Common myeloid progenitor, CD34-positive (primary cell): ENCODE measurements around the gene BASP1.

Source experiments
- CTCF ChIA-PET: fragments of 350-600 bp; sonication (Branson Sonifier 250); formaldehyde crosslinking; loops from one replicate; lab custom pipeline; 2021; ENCODE audit warnings: antibody characterized with exemption; lab: Charles Lee
- POLR2A ChIA-PET: fragments of 350-600 bp; sonication (Branson Sonifier 250); formaldehyde crosslinking; loops from one replicate; lab custom pipeline; 2021; ENCODE audit warnings: antibody characterized with exemption; lab: Charles Lee
- DNase-seq, 3 donors: peaks; one replicate each; pipeline versions ENCODE4 v3.0.0 to v3.0.0-alpha.2; 2013
- H3K27ac ChIP-seq, 2 experiments: 1 replicate in 1 of 2; 2 replicates in 1 of 2; pipeline ENCODE4 v1.7.0; 2013; ENCODE audit warnings: inconsistent platforms in 2 of 2, low read length in 2 of 2, mild to moderate bottlenecking in 2 of 2, low read depth in 1 of 2, moderate library complexity in 1 of 2; ENCODE audit not compliant: severe bottlenecking in 2 of 2, insufficient read depth in 1 of 2, poor library complexity in 1 of 2
- H3K27me3 ChIP-seq, 5 experiments: replicated peaks in 2 of 5; 1 replicate in 3 of 5; 2 replicates in 2 of 5; pipeline versions ENCODE4 v1.6.1 to v1.7.0; 2013; ENCODE audit warnings: low read length in 4 of 5, mild to moderate bottlenecking in 2 of 5, moderate library complexity in 2 of 5, inconsistent platforms in 1 of 5; ENCODE audit not compliant: insufficient read depth in 5 of 5, control insufficient read depth in 4 of 5
- H3K36me3 ChIP-seq, 4 experiments: 1 replicate in 2 of 4; 2 replicates in 2 of 4; pipeline versions ENCODE4 v1.6.1 to v1.7.0; 2013; ENCODE audit warnings: low read length in 3 of 4, control low read depth in 1 of 4, mild to moderate bottlenecking in 1 of 4; ENCODE audit not compliant: control insufficient read depth in 4 of 4, insufficient read depth in 4 of 4
- H3K4me1 ChIP-seq, 4 experiments: 1 replicate in 3 of 4; 2 replicates in 1 of 4; pipeline versions ENCODE4 v1.6.1 to v1.7.1; 2013; ENCODE audit warnings: low read length in 3 of 4, mild to moderate bottlenecking in 3 of 4, control low read depth in 1 of 4, inconsistent platforms in 1 of 4, moderate library complexity in 1 of 4; ENCODE audit not compliant: control insufficient read depth in 4 of 4, insufficient read depth in 4 of 4; ENCODE audit errors: control extremely low read depth in 1 of 4
- H3K4me3 ChIP-seq, 7 experiments: 1 replicate in 4 of 7; 2 replicates in 3 of 7; pipeline versions ENCODE4 v1.5.1 to v1.7.0; 2013; ENCODE audit warnings: mild to moderate bottlenecking in 7 of 7, low read length in 6 of 7, moderate library complexity in 6 of 7, inconsistent platforms in 2 of 7, low read depth in 2 of 7, control low read depth in 1 of 7; ENCODE audit not compliant: insufficient read depth in 4 of 7, control insufficient read depth in 1 of 7; ENCODE audit errors: extremely low read depth in 1 of 7
- H3K9me3 ChIP-seq, 5 experiments: 1 replicate in 4 of 5; 2 replicates in 1 of 5; pipeline versions ENCODE4 v1.6.1 to v1.7.1; 2013; ENCODE audit warnings: low read length in 4 of 5, mild to moderate bottlenecking in 2 of 5, inconsistent platforms in 1 of 5, low read depth in 1 of 5, moderate library complexity in 1 of 5; ENCODE audit not compliant: control insufficient read depth in 4 of 5, insufficient read depth in 2 of 5; ENCODE audit errors: control extremely low read depth in 1 of 5
- WGBS: methylation state at CpG from one replicate; pipeline ENCODE4 v1.1.5; 2013; ENCODE audit not compliant: insufficient coverage; 5-methylcytosine and 5-hydroxymethylcytosine counted together

The BASP1 gene

GRCh38 chr5:17289681-17290539 lies 72.5 kb downstream of the BASP1 start:
- H3K4me3 ChIP-seq: no peak overlapping the region
- no peak for DNase-seq
- H3K4me1 ChIP-seq: no peaks in the 10 kb centered on the region
- no peaks in the 10 kb centered on the region for H3K36me3 ChIP-seq
- no peaks in the 10 kb centered on the region for H3K9me3 ChIP-seq
- H3K27ac ChIP-seq: no peak overlapping the region
- WGBS: 97% methylated on average over 15 of the region's 16 CpGs
- ChIA-PET CTCF (interaction anchor here (1.2 kb wide), 1 partner anchor 74 kb away, joined by 3 read pairs; no protein-coding TSS in a partner anchor), POLR2A (no interaction called here)
- no peaks in the 10 kb centered on the region for H3K27me3 ChIP-seq

- ChIA-PET CTCF (interaction anchor here (1.2 kb wide), 1 partner anchor 74 kb away, joined by 3 read pairs; no protein-coding TSS in a partner anchor), POLR2A (no interaction called here)
- DNase-seq: no peak
- Histone ChIP-seq H3K27me3 (no peaks in the 10 kb centered on the region), H3K4me3 (no peak overlapping the region), H3K27ac (no peak overlapping the region), H3K9me3 (no peaks in the 10 kb centered on the region), H3K4me1 (no peaks in the 10 kb centered on the region), H3K36me3 (no peaks in the 10 kb centered on the region)
- WGBS: 89% methylated on average over 7 of the region's 9 CpGs
Measured at GRCh38 chr5:17290540-17290974, 73.1 kb downstream of the BASP1 start.

DNA sequence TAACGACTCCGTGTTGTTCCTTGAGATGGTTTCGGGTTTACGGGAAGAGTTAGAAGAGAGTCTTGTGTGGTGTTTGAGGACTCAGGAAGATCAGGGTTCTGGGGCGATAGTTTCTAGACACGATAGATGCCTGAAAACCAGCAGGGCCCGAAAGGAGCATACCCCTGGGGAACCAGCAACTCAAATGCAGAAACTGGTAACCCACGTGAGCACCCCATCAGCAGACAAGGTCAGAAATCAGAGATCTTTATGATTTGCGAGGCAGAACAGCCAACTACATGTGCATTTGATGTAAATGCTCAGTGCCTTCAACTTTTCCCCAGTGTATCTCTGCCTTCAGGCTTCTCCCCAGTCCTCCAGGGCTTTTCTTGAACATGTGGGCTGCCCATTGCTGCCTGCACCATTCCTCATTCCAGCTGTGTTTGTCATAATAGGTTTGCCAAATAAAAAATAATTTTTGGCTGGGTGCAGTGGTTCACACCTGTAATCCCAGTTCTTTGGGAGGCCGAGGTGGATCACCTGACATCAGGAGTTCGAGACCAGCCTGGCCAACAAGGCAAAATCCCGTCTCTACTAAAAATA lies 75.1 kb downstream of the BASP1 start:
- Histone ChIP-seq H3K27me3 (no peaks in the 10 kb centered on the region), H3K27ac (no peak overlapping the region), H3K4me3 (no peak overlapping the region), H3K9me3 (no peaks in the 10 kb centered on the region), H3K4me1 (no peaks in the 10 kb centered on the region), H3K36me3 (no peaks in the 10 kb centered on the region)
- ChIA-PET CTCF (no interaction called here), POLR2A (no interaction called here)
- WGBS: over 99% methylated on average over 8 of the region's 12 CpGs
- no peak for DNase-seq

- ChIA-PET POLR2A (no interaction called here), CTCF (no interaction called here)
- no peak for DNase-seq
- Histone ChIP-seq H3K4me3 (no peak overlapping the region), H3K4me1 (no peaks in the 10 kb centered on the region), H3K27ac (no peak overlapping the region), H3K27me3 (no peaks in the 10 kb centered on the region), H3K36me3 (no peaks in the 10 kb centered on the region), H3K9me3 (no peaks in the 10 kb centered on the region)
- WGBS: 95% methylated on average over 4 of the region's 8 CpGs
Measured at GRCh38 chr5:17294639-17295311, 77.3 kb downstream of the BASP1 start.

GRCh38 chr5:17295671-17296070 lies 78.2 kb downstream of the BASP1 start:
- no peak for DNase-seq

DNA sequence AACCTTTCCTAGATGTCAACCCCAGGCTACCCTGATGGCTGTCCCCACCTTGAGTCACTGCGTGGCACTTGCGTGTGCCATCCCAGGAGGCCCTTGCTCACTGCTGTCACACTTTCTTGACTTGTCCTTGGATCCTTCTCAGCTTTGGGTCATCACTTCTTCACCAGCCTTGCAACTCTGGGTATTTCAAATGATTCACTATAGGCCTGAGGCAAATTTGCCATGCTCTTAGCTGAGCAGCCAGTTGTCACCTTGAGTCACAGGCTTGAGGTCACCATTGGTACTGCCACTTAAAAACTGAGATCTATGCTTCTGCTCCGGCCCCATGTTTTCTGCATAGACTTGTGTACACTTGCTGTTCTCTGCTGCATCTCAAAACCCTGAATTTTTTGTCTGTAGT lies 84.7 kb downstream of the BASP1 start:
- no peak overlapping the region for H3K4me3 ChIP-seq
- CTCF ChIA-PET: interaction anchor here (0.7 kb wide), 1 partner anchor 749 kb away, joined by 4 read pairs; no protein-coding TSS in a partner anchor
- no peak for DNase-seq
- WGBS: 94% methylated on average over 2 of the region's 3 CpGs
- H3K36me3 ChIP-seq: no peaks in the 10 kb centered on the region
- H3K27me3 ChIP-seq: no peaks in the 10 kb centered on the region
- POLR2A ChIA-PET: no interaction called here
- no peaks in the 10 kb centered on the region for H3K9me3 ChIP-seq
- H3K27ac ChIP-seq: no peak overlapping the region
- peaks cover 0 to 3% (median 0%) of the 10 kb centered on the region in 4 experiments for H3K4me1 ChIP-seq

More at GRCh38 chr5:17295671-17296070, 78.2 kb downstream of the BASP1 start:
- Histone ChIP-seq H3K36me3 (no peaks in the 10 kb centered on the region), H3K4me3 (no peak overlapping the region), H3K9me3 (no peaks in the 10 kb centered on the region), H3K4me1 (no peaks in the 10 kb centered on the region), H3K27ac (no peak overlapping the region), H3K27me3 (no peaks in the 10 kb centered on the region)
- POLR2A ChIA-PET: no interaction called here
- 90% methylated on average over 2 of the region's 3 CpGs for WGBS
- CTCF ChIA-PET: no interaction called here
